ENCODE measurements around the gene RERE.

DNA sequence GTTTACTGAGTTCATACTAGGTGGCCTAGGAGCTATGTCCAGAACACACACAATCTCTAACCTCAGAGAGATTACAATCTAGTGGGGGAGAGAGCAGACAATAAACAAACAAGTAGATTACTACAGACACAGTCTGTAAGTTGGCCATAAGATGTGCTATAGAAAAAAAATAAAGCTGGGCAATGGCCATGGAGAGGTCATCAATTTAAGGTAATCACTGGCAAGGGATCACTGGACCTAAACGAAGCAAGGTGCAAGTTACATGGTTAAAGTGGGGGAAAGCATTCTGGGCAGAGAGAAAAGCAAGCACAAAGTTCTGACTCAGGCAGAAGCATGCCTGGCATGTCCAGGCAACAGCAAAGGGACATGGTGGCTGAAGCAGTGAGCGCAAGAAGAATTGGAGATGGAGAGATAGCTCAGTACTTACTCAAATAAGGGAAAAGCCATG, 147.0 kb downstream of the RERE start:
- TF ChIP-seq, protein P1, sequence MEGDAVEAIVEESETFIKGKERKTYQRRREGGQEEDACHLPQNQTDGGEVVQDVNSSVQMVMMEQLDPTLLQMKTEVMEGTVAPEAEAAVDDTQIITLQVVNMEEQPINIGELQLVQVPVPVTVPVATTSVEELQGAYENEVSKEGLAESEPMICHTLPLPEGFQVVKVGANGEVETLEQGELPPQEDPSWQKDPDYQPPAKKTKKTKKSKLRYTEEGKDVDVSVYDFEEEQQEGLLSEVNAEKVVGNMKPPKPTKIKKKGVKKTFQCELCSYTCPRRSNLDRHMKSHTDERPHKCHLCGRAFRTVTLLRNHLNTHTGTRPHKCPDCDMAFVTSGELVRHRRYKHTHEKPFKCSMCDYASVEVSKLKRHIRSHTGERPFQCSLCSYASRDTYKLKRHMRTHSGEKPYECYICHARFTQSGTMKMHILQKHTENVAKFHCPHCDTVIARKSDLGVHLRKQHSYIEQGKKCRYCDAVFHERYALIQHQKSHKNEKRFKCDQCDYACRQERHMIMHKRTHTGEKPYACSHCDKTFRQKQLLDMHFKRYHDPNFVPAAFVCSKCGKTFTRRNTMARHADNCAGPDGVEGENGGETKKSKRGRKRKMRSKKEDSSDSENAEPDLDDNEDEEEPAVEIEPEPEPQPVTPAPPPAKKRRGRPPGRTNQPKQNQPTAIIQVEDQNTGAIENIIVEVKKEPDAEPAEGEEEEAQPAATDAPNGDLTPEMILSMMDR (conservative IDR thresholded peaks at IDR 0.05): no peak
- TF ChIP-seq EZH2 (IDR thresholded peaks at IDR 0.05; ENCODE audit: low read depth): no peak

Measured in PC-9 (cell line).